GM12864 (cell line): ENCODE data around the gene REXO5.

Experiments
- DNase-seq: peaks from one replicate; pipeline ENCODE4 v3.0.0-alpha.2; 2011; ENCODE audit warnings: low read depth
- H3K4me3 ChIP-seq: 2 replicates; pipeline ENCODE4 v1.5.1; 2011; ENCODE audit warnings: mild to moderate bottlenecking, low read depth, low read length, control low read depth
- CTCF ChIP-seq: IDR thresholded peaks from 2 replicates; pipeline ENCODE4 v1.5.1; 2011; ENCODE audit warnings: low read depth, mild to moderate bottlenecking, moderate library complexity, low read length, control low read depth, inconsistent platforms; ENCODE audit errors: missing control alignments

REXO5 gene

GRCh38 chr16:20781697-20782096, 24.6 kb upstream of the REXO5 start:
- H3K4me3 ChIP-seq, result no peak overlapping the region
- no peak for DNase-seq
- TF ChIP-seq CTCF, result no peak

- no peak for TF ChIP-seq CTCF
- DNase-seq, result no peak
These were observed 23.9 kb upstream of the REXO5 start for GRCh38 chr16:20782470-20782869.

GRCh38 chr16:20784204-20784603, 22.1 kb upstream of the REXO5 start:
- no peak for TF ChIP-seq CTCF
- DNase-seq, result no peak
- no peak overlapping the region for H3K4me3 ChIP-seq

More at GRCh38 chr16:20782470-20782869, 23.9 kb upstream of the REXO5 start:
- H3K4me3 ChIP-seq, result no peak overlapping the region

- no peak for TF ChIP-seq CTCF
- DNase-seq, result no peak
- no peak overlapping the region for H3K4me3 ChIP-seq
These were observed 17.2 kb upstream of the REXO5 start for GRCh38 chr16:20789130-20789529.

GRCh38 chr16:20791923-20792612, 14.3 kb upstream of the REXO5 start:
- no peak for DNase-seq
- TF ChIP-seq CTCF, result no peak
- no peak overlapping the region for H3K4me3 ChIP-seq

- no peak overlapping the region for H3K4me3 ChIP-seq
- DNase-seq, result no peak
- no peak for TF ChIP-seq CTCF
These were observed 8.0 kb upstream of the REXO5 start for GRCh38 chr16:20798364-20798763.

GRCh38 chr16:20799599-20799998, 6.7 kb upstream of the REXO5 start:
- TF ChIP-seq CTCF, result peak; percentile 15
- no peak overlapping the region for H3K4me3 ChIP-seq
- DNase-seq, result no peak
